ENCODE measurements around the gene ZDHHC5. TPM values are rescaled to one million over a fixed set of nuclear protein-coding genes. Genes with fewer than 3 reads are reported as not detected.
A peak's percentile ranks its signal among the peaks of the same experiment; 100 is the strongest.

Gene ZDHHC5
- total RNA-seq, 1 donor from 2014 or later: 78.4 TPM

DNA sequence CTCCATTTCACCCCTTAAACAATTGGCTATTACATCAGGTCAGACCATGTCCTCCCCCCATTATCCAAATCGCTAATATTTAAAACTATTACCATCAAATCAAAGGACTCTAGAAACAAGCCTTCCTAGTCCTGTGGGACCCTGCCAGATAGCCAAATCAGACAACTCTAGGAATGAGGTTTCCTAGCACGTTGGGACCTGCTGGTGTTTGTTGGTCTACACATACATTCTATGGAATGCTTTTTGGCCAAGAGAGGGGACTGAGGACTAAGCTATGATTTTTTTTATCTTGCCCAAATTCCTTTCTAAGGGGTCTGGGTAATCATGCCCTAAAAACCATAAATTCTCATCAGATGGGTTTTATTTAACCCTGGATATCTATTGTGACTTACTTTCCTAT lies 59.3 kb downstream of the ZDHHC5 start:
- H3K27ac Mint-ChIP-seq: peak overlapping the region; percentile 16
- no peaks in the 10 kb centered on the region for H3K36me3 Mint-ChIP-seq (ENCODE audit: low read depth)
- DNase-seq (ENCODE audit: low spot score): no peak
- peaks cover 13% of the 10 kb centered on the region for H3K4me1 Mint-ChIP-seq (ENCODE audit: low read depth)
- no peak overlapping the region for H3K4me3 Mint-ChIP-seq
- no peaks in the 10 kb centered on the region for H3K9me3 Mint-ChIP-seq
- intact Hi-C loops (cut with micrococcal nuclease): no loop called here
- no peaks in the 10 kb centered on the region for H3K27me3 Mint-ChIP-seq (ENCODE audit: insufficient read depth)

DNA sequence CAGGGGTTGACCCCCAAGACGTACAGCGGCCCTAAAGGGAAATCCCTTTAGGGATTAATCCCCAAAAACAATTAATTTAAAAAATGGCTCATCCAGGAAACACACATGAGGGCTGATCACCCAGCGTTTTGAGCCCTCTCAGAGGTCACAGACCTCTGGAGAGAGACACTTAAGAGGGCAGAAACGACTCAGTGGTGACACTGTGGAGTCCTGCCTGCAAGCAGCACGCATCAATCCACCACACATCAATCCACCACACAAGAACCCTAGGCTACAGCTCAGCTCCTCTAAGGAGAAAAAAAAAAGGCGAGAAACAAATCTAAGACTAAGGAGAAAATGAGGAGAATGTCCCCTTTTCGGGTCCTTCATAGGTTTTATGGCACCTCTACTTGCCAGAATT lies 60.9 kb downstream of the ZDHHC5 start:
- H3K4me3 Mint-ChIP-seq: no peak overlapping the region
- no peaks in the 10 kb centered on the region for H3K36me3 Mint-ChIP-seq (ENCODE audit: low read depth)
- H3K27ac Mint-ChIP-seq: no peak overlapping the region
- DNase-seq (ENCODE audit: low spot score): no peak
- H3K27me3 Mint-ChIP-seq (ENCODE audit: insufficient read depth): no peaks in the 10 kb centered on the region
- peaks cover 13% of the 10 kb centered on the region for H3K4me1 Mint-ChIP-seq (ENCODE audit: low read depth)
- intact Hi-C loops (cut with micrococcal nuclease): no loop called here
- H3K9me3 Mint-ChIP-seq: no peaks in the 10 kb centered on the region

DNA sequence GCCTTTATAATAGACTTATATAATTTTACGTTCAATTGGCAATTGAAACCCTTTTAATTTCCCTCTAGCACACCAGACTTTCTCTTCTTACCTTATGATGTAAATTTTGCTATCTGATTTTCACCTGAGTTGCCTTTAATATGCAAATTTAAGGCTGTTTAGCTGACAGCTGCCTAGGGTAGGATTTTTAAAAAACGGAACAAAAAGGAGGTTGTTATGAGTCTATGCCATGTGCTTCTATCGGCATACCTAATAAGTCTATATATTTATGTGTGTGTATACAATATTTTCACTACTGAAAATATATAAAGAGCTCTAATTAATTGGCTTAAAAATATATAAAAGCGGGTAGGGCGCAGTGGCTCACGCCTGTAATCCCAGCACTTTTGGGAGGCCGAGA lies 61.6 kb downstream of the ZDHHC5 start:
- no peak for DNase-seq (ENCODE audit: low spot score)
- H3K27ac Mint-ChIP-seq: no peak overlapping the region
- no peaks in the 10 kb centered on the region for H3K27me3 Mint-ChIP-seq (ENCODE audit: insufficient read depth)
- peaks cover 13% of the 10 kb centered on the region for H3K4me1 Mint-ChIP-seq (ENCODE audit: low read depth)
- intact Hi-C loops (cut with micrococcal nuclease): no loop called here
- no peaks in the 10 kb centered on the region for H3K9me3 Mint-ChIP-seq
- no peak overlapping the region for H3K4me3 Mint-ChIP-seq
- H3K36me3 Mint-ChIP-seq (ENCODE audit: low read depth): no peaks in the 10 kb centered on the region

DNA sequence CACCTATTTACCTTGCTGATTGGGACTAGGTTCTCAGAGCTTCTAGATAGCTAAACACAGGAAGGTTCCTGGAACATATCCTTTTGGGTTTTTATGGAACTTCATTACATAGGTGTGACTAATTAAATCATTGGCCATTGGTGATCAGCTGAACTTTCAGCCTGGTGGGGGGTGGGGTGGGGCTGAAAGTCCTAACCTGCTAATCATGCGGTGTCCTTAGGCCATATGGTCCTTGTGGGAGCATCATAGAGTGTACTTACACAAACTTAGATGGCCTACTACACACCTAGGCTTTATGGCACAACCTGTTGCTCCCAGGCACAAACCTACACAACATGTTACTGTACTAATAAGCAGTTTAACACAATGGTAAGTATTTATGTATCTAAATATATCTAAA lies 64.7 kb downstream of the ZDHHC5 start:
- peaks cover 21% of the 10 kb centered on the region for H3K4me1 Mint-ChIP-seq (ENCODE audit: low read depth)
- no peaks in the 10 kb centered on the region for H3K27me3 Mint-ChIP-seq (ENCODE audit: insufficient read depth)
- H3K36me3 Mint-ChIP-seq (ENCODE audit: low read depth): peaks cover 7% of the 10 kb centered on the region
- H3K4me3 Mint-ChIP-seq: no peak overlapping the region
- H3K9me3 Mint-ChIP-seq: no peaks in the 10 kb centered on the region
- H3K27ac Mint-ChIP-seq: no peak overlapping the region
- intact Hi-C loops (cut with micrococcal nuclease): no loop called here
- DNase-seq (ENCODE audit: low spot score): no peak

DNA sequence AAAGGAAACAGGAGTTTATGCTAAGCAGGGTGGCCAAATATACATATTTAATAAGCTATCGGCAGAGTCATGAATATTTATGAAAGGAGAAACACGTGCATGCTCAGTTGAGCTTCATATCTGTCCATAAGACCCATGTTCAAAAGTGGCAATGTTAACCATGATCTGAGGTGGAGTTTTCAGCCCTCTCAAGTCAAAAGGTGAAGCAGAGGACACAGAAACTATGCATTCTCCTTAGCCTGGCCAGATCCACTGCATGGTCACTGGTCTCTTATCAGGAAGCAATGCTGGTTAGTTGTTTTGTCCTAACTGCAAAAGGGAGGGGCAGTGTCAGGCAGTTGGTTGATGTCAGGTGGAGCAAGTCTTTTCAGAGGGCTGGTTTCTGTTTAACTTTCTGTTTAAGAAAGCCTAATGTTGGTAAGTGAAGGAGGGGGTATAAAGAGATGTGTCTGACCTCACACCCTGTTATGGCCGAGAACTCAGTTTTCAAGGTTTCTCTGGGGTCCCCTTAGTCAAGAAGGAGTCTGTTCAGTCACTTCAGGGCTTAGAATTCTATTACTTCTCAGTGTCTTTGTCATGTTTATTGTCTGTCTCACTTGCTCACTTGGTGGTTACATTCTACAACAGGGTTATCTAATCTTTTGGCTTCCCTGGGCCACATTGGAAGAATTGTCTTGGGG lies 67.8 kb downstream of the ZDHHC5 start:
- peaks cover 21% of the 10 kb centered on the region for H3K36me3 Mint-ChIP-seq (ENCODE audit: low read depth)
- no peak for DNase-seq (ENCODE audit: low spot score)
- no peaks in the 10 kb centered on the region for H3K27me3 Mint-ChIP-seq (ENCODE audit: insufficient read depth)
- peak overlapping the region; percentile 49 for H3K27ac Mint-ChIP-seq
- H3K4me1 Mint-ChIP-seq (ENCODE audit: low read depth): peaks cover 23% of the 10 kb centered on the region
- no peak overlapping the region for H3K4me3 Mint-ChIP-seq
- no peaks in the 10 kb centered on the region for H3K9me3 Mint-ChIP-seq
- intact Hi-C loops (cut with micrococcal nuclease): no loop called here

DNA sequence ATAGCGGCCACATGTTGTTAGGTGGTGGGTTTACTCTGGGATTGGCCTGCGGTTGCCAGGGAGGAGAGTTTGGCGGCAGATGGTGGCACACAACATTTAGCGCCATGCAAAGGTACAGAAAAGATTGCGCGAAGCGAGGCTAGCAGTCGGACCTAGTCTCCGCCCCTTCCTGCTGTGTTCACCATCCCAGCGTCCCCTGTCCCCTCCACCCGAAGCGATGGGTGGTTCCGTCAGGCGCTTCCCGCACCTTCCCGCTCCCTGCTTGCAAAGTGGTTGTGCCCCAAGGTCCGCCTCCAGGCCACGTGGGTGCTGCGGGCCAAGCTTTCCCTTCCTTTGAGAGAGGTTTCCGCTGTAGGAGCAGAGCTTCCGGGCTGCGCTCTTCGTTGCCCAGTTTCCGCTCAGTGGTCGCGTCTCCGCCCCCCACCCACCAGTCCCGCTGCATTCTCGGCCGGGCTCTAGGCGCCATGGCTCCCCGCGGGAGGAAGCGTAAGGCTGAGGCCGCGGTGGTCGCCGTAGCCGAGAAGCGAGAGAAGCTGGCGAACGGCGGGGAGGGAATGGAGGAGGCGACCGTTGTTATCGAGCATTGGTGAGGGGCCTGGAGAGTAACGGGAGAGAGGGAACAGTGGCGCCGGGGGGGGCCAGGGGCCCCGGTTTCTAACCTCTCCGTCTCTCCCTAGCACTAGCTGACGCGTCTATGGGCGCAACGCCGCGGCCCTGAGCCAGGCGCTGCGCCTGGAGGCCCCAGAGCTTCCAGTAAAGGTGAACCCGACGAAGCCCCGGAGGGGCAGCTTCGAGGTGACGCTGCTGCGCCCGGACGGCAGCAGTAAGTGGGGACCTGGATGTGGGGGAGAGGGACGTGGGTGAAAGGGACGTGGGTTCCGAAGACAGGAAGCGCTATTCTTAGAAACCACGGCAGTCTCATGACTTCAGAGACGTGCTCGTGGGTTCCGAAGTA lies 73.5 kb downstream of the ZDHHC5 start, which contains the start of gene SELENOH:
SELENOH (plus strand) TSS at position 360 of the 955 bp plus-strand sequence; CDS start at position 465, 105 bp downstream.
- H3K36me3 Mint-ChIP-seq (ENCODE audit: low read depth): peaks cover 56% of the 10 kb centered on the region
- peak; percentile 93 for DNase-seq (ENCODE audit: low spot score)
- intact Hi-C loops (cut with micrococcal nuclease): loop anchor here (1.0 to 2.0 kb wide), 14 partner anchors 15 to 1927 kb away; partner anchors contain the start of genes CLP1, MED19, PATL1 and SSRP1
- H3K4me1 Mint-ChIP-seq (ENCODE audit: low read depth): peaks cover 46% of the 10 kb centered on the region
- peak within 1 kb of the TSS; percentile 95 for H3K27ac Mint-ChIP-seq
- H3K9me3 Mint-ChIP-seq: no peaks in the 10 kb centered on the region
- H3K4me3 Mint-ChIP-seq: peak within 1 kb of the TSS; percentile 98
- no peaks in the 10 kb centered on the region for H3K27me3 Mint-ChIP-seq (ENCODE audit: insufficient read depth)

DNA sequence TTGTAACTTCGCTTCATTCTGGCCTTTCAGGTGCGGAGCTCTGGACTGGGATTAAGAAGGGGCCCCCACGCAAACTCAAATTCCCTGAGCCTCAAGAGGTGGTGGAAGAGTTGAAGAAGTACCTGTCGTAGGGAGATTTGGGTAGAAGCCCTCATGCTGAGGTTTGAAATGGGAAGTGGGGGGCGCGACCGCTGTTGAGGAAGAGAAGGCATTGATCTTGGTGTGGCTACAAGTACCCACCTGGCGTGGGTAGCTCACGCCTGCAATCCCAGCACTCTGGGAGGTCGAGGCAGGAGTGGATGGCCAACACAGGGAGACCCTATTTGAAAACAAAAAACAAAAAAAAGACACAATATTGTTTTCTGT lies 74.2 kb downstream of the ZDHHC5 start:
- Mint-ChIP-seq H3K9me3 (no peaks in the 10 kb centered on the region), H3K36me3 (ENCODE audit: low read depth) (peaks cover 60% of the 10 kb centered on the region), H3K27me3 (ENCODE audit: insufficient read depth) (no peaks in the 10 kb centered on the region), H3K27ac (peak overlapping the region; percentile 95), H3K4me1 (ENCODE audit: low read depth) (peaks cover 52% of the 10 kb centered on the region), H3K4me3 (peak overlapping the region; percentile 98)
- intact Hi-C loops (cut with micrococcal nuclease): no loop called here
- DNase-seq (ENCODE audit: low spot score): no peak

DNA sequence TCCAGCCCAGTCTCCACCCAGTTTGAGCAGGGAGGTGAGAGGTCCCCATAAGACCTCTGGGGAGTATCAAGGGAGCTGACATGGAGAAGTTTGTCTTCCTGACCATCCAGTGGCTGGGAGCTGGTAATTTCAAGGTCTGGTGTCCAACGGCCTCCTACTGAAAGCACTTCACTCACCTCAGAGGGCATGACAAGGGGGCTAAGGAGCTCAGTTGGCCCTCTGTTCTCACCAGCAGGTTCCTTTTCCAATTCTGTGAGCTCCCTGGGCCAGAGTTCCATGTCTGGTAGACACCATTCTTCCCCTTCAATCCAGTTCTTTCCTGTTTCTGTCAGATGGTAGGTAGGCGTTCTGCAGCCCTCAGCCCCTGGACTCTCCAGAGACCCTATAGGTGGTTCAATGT lies 76.4 kb downstream of the ZDHHC5 start:
- DNase-seq (ENCODE audit: low spot score): no peak
- intact Hi-C loops (cut with micrococcal nuclease): no loop called here
- H3K9me3 Mint-ChIP-seq: no peaks in the 10 kb centered on the region
- H3K27ac Mint-ChIP-seq: no peak overlapping the region
- peaks cover 55% of the 10 kb centered on the region for H3K4me1 Mint-ChIP-seq (ENCODE audit: low read depth)
- peak overlapping the region; percentile 66 for H3K4me3 Mint-ChIP-seq
- H3K27me3 Mint-ChIP-seq (ENCODE audit: insufficient read depth): no peaks in the 10 kb centered on the region
- peaks cover 55% of the 10 kb centered on the region for H3K36me3 Mint-ChIP-seq (ENCODE audit: low read depth)

DNA sequence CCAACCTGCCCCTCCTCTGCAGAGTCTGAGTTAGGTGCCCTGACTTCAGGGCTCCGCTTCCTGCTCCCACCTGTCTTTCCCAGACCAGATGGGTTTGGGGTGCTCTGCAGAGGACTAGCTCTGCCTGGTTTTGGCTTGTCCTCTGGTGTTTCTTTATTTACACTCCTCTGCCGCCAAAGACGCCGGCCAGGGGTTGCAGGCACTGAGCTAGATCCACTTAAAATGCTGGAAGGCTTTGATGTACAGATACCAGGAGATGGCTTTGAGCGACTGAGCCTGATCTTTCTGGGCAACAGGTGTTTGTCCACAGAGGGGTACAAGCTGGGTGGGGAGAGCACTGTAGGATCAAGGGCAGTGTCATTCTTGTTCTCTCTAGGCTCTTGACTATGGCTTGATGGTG lies 77.3 kb downstream of the ZDHHC5 start:
- Mint-ChIP-seq H3K9me3 (no peaks in the 10 kb centered on the region), H3K27me3 (ENCODE audit: insufficient read depth) (no peaks in the 10 kb centered on the region), H3K27ac (peak overlapping the region; percentile 61), H3K36me3 (ENCODE audit: low read depth) (peaks cover 53% of the 10 kb centered on the region), H3K4me3 (no peak overlapping the region), H3K4me1 (ENCODE audit: low read depth) (peaks cover 49% of the 10 kb centered on the region)
- intact Hi-C loops (cut with micrococcal nuclease): no loop called here
- DNase-seq (ENCODE audit: low spot score): no peak

DNA sequence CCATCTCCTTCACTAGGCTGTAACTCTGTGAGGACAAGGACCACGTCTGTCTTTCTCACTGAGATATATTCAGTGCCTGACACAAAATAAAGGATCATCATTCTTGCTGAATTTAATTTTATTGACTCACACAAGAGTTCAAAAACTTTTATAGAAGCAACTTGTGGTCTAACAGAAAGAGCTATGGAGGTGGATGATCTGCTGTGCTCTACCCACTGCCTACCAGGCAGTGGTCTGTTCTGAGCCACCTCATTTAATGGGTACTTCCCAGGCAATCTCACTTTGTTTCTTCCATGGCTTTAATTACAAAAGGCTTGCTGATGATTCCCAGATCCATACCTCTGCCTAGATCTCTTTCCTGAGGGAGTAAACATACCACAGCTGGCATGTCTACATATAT lies 79.0 kb downstream of the ZDHHC5 start:
- DNase-seq (ENCODE audit: low spot score): no peak
- H3K27ac Mint-ChIP-seq: peak overlapping the region; percentile 23
- H3K9me3 Mint-ChIP-seq: no peaks in the 10 kb centered on the region
- no peaks in the 10 kb centered on the region for H3K27me3 Mint-ChIP-seq (ENCODE audit: insufficient read depth)
- H3K36me3 Mint-ChIP-seq (ENCODE audit: low read depth): peaks cover 49% of the 10 kb centered on the region
- intact Hi-C loops (cut with micrococcal nuclease): no loop called here
- no peak overlapping the region for H3K4me3 Mint-ChIP-seq
- peaks cover 42% of the 10 kb centered on the region for H3K4me1 Mint-ChIP-seq (ENCODE audit: low read depth)

Other genes starting within 250 kb of the ZDHHC5 start
- gene SLC43A3, start 241.0 kb upstream of the ZDHHC5 start, total RNA-seq: 181 and 184 TPM in 2 replicates
- 0.54 TPM in 1 of 2 replicates, not detected in the other for gene RTN4RL2, start 207.6 kb upstream of the ZDHHC5 start, total RNA-seq
- gene SLC43A1, start 152.4 kb upstream of the ZDHHC5 start, total RNA-seq: 29.1 and 30.3 TPM in 2 replicates
- gene TIMM10, start 137.4 kb upstream of the ZDHHC5 start, total RNA-seq: 98.2 and 99.6 TPM in 2 replicates
- not detected in 2 replicates for gene SMTNL1, start 130.5 kb upstream of the ZDHHC5 start, total RNA-seq
- gene UBE2L6, start 100.4 kb upstream of the ZDHHC5 start, total RNA-seq: 155 and 163 TPM in 2 replicates
- not detected in 2 replicates for gene SERPING1, start 70.4 kb upstream of the ZDHHC5 start, total RNA-seq
- gene YPEL4, start 18.2 kb upstream of the ZDHHC5 start, total RNA-seq: 0.26 and 0.39 TPM in 2 replicates
- 17.8 and 19.1 TPM in 2 replicates for gene CLP1, start 10.4 kb upstream of the ZDHHC5 start, total RNA-seq
- 14.9 TPM in 2 replicates for gene MED19, start 44.1 kb downstream of the ZDHHC5 start, total RNA-seq
- 95.9 and 96.8 TPM in 2 replicates for gene TMX2, start 44.5 kb downstream of the ZDHHC5 start, total RNA-seq
- 211 and 232 TPM in 2 replicates for gene SELENOH, start 73.4 kb downstream of the ZDHHC5 start, total RNA-seq
- gene BTBD18, start 83.7 kb downstream of the ZDHHC5 start, total RNA-seq: 0.07 TPM in 1 of 2 replicates, not detected in the other
- gene CTNND1, start 93.7 kb downstream of the ZDHHC5 start, total RNA-seq: 6.4 and 9.9 TPM in 2 replicates

All from activated T-helper 1 cell treated with anti-CD3 and anti-CD28 coated beads, Interleukin-12 subunit alpha, Interleukin-12 subunit beta, Interleukin-2, Interleukin-4 antibody, amounts not matched to agents 30 ng/mL and 10 ng/mL and 1 ng/mL, durations not matched to agents 14 hours and 24 hours and 36 hours (primary cell).